Dendritic cell treated with granulocyte-macrophage colony-stimulating factor and Interleukin-4, amounts not matched to agents 40 ng/mL and 50 ng/mL, for 4 days (primary cell): Measurements from ENCODE around the gene OCRL.

Experiments
- H3K27ac Mint-ChIP-seq: one replicate; pipeline ENCODE4 v1.8.0; 2022; ENCODE audit warnings: mild to moderate bottlenecking, mixed read lengths
- H3K27me3 Mint-ChIP-seq: one replicate; pipeline ENCODE4 v1.8.0; 2022; ENCODE audit warnings: mild to moderate bottlenecking, mixed read lengths
- H3K36me3 Mint-ChIP-seq: one replicate; pipeline ENCODE4 v1.8.0; 2022; ENCODE audit warnings: low read depth, mixed read lengths
- H3K4me1 Mint-ChIP-seq: one replicate; pipeline ENCODE4 v1.8.0; 2022; ENCODE audit warnings: low read depth, mixed read lengths
- H3K4me3 Mint-ChIP-seq: one replicate; pipeline ENCODE4 v1.8.0; 2022; ENCODE audit warnings: mild to moderate bottlenecking, moderate library complexity, mixed read lengths
- H3K9me3 Mint-ChIP-seq: one replicate; pipeline ENCODE4 v1.8.0; 2022; ENCODE audit warnings: mixed read lengths
- intact Hi-C: fragments of 100-400 bp; cut with micrococcal nuclease; formaldehyde crosslinking; loops from one replicate; pipeline ENCODE4 v1.15.0; 2022

Gene OCRL

DNA sequence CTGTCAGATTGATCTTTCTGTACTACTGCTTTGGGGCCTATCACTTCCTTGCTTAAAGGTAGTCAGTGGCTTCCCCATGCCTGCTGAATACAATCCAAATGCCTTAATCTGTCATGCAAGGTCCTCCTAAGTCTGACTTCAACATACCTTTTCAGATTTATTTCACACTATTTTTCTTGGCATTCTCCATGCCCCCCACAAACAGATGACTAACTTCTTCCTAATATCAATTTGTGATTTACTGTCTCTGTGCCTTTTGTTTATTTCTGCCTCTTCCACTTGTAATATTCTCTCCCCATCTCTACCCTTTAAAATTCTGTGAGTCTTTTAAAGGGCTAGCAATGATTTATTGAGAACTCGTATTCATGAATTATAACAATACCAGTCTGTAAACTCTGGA lies 41.8 kb downstream of the OCRL start:
- no peaks in the 10 kb centered on the region for H3K9me3 Mint-ChIP-seq
- H3K27me3 Mint-ChIP-seq = no peaks in the 10 kb centered on the region
- no peaks in the 10 kb centered on the region for H3K4me1 Mint-ChIP-seq
- peak overlapping the region; percentile 37 for H3K27ac Mint-ChIP-seq
- H3K4me3 Mint-ChIP-seq = no peak overlapping the region
- peaks cover 31% of the 10 kb centered on the region for H3K36me3 Mint-ChIP-seq
- intact Hi-C loops = no loop called here

DNA sequence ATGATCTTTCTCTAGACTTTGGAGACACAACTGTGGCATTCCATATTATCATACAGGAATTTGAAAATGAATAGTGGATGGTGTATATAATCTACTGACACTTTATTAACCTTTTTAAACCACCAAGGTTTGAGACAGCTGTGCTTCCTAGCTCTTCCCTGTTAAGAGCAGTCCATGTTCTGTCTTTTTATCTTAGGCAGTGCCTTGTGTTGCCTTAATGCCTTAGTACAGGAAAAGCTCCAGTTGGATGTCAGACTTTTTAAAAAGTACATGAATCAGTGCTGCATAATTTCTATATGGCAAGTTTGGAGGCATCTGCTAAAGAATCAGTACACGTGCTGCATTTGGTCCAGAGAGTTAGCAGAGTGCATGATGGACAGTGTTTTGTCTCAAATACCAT lies 45.1 kb downstream of the OCRL start:
- Mint-ChIP-seq H3K4me3 (no peak overlapping the region), H3K9me3 (no peaks in the 10 kb centered on the region), H3K27ac (no peak overlapping the region), H3K4me1 (no peaks in the 10 kb centered on the region), H3K27me3 (no peaks in the 10 kb centered on the region), H3K36me3 (peaks cover 50% of the 10 kb centered on the region)
- intact Hi-C loops = no loop called here

DNA sequence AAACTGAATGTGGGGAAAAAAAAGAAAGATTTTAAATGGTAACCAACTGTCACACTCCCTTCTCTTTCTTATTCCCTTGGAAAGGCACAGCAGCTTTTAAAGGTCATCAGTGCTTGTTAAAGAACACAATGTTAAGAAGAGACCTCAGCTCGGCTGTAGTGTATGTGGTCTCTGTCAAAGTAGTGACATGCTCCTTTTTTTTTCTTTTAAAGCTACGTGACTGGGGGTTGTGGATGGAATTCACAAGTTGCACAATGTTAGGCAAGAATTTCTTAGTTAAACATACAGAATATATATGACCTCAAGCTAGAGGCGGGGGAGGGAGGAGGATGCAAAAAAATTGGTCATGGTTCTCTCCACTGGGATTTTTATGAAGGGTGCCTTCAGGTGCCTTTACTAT lies 45.6 kb downstream of the OCRL start:
- no peak overlapping the region for H3K4me3 Mint-ChIP-seq
- no peak overlapping the region for H3K27ac Mint-ChIP-seq
- intact Hi-C loops = no loop called here
- no peaks in the 10 kb centered on the region for H3K4me1 Mint-ChIP-seq
- peaks cover 55% of the 10 kb centered on the region for H3K36me3 Mint-ChIP-seq
- H3K9me3 Mint-ChIP-seq = no peaks in the 10 kb centered on the region
- H3K27me3 Mint-ChIP-seq = no peaks in the 10 kb centered on the region

DNA sequence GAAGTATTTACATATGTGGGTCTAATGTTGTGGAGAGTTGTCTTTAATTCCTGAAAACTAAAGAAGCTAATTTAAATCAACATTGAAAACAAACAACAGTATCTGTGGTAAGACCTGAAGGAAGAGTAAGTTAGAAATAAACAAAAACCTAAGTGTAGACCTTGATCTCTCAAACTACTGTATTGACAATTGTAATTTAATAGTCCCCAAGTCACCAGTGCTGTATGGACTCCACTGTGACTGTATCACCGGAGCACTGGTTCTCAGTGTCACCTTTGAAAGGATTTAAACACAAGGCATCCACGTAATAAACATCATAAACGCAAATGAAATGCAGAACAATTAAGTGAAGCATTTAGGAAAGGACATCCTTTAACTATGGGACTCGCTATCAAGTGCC lies 46.4 kb downstream of the OCRL start:
- H3K36me3 Mint-ChIP-seq = peaks cover 61% of the 10 kb centered on the region
- H3K4me1 Mint-ChIP-seq = no peaks in the 10 kb centered on the region
- no peaks in the 10 kb centered on the region for H3K9me3 Mint-ChIP-seq
- intact Hi-C loops = no loop called here
- H3K27ac Mint-ChIP-seq = no peak overlapping the region
- H3K4me3 Mint-ChIP-seq = no peak overlapping the region
- H3K27me3 Mint-ChIP-seq = no peaks in the 10 kb centered on the region

DNA sequence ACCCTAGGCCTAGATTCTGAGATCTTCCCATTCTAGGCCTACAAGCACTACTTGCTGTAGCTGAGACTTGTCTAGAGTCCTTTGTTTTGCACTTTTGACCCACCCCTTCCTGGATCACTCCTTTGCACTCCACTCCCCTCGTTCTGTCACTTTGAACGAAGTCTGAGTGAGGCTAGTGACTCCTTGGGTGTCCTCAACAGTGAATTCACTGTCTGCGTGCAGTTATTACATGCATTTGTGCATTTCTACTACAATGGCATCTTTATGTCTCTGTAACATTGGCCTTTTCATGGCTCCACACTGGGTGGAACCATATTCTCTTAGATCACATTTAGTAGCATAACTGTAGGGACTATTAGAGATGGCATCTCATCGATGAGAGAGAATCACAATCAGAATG lies 50.5 kb downstream of the OCRL start:
- no peak overlapping the region for H3K27ac Mint-ChIP-seq
- no peak overlapping the region for H3K4me3 Mint-ChIP-seq
- no peaks in the 10 kb centered on the region for H3K27me3 Mint-ChIP-seq
- H3K9me3 Mint-ChIP-seq = no peaks in the 10 kb centered on the region
- peaks cover 54% of the 10 kb centered on the region for H3K36me3 Mint-ChIP-seq
- no peaks in the 10 kb centered on the region for H3K4me1 Mint-ChIP-seq
- intact Hi-C loops = no loop called here

DNA sequence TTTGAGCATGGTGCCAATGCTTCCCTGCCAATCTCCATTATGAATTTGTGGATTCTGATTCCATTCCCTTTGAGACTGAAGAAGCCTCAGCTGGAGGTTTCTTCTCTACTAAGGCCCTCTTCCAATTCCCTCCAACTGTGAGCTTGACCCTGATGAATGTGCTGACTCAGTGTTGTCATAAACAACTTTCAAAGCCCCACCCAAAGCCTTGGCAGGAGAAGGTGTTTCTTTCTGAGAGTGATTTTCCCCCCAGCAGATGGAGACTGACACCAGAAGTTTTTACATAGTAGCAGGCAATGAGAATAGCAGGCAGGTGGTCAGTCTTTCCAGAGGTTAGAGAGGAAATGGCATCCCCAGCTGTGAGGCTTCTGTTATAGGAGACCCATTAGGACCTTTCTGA lies 53.1 kb downstream of the OCRL start:
- Mint-ChIP-seq H3K27ac (no peak overlapping the region), H3K4me3 (no peak overlapping the region), H3K9me3 (no peaks in the 10 kb centered on the region), H3K27me3 (no peaks in the 10 kb centered on the region), H3K4me1 (no peaks in the 10 kb centered on the region), H3K36me3 (peaks cover 59% of the 10 kb centered on the region)
- intact Hi-C loops = no loop called here

DNA sequence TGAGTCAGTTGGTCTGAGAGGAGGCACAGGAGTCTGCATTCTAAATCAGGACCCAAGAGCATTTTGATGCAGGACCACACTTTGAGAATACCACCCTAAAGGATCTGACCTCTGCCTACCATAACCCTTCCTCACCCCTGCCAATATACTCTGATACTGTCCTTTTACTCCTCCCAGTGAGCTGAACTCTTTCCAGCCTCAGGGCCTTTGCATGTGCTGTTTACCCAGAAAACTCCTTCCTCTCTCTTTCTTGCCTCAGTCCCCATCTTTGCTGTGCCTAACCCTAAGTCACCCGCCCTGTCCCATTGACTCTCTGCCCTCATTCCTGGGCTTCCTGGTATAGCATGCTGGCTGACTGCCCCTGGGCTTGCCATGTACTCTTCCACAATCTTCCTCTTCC lies 54.7 kb downstream of the OCRL start:
- Mint-ChIP-seq H3K27ac (no peak overlapping the region), H3K27me3 (no peaks in the 10 kb centered on the region), H3K36me3 (peaks cover 53% of the 10 kb centered on the region), H3K9me3 (no peaks in the 10 kb centered on the region), H3K4me1 (no peaks in the 10 kb centered on the region), H3K4me3 (no peak overlapping the region)
- intact Hi-C loops = no loop called here

DNA sequence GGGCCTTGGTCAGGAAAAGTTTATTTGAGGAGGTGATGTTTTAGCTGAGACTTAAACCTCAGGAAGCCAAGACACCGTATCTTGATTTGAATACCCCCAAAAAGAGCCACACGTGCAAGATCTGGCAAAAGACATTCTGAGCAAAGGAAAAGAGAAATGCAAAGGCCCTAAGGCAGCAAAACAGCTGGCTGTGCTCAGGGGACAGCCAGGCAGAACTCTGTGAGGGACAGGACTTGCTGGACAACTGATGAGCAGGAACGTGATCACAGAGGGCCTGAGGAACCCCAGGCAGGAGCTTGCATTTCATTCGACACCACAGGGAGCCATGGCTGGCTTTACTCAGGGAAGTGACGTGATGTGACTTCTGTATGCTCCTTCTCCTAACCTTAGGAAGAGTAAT lies 56.0 kb downstream of the OCRL start:
- no peaks in the 10 kb centered on the region for H3K9me3 Mint-ChIP-seq
- no peak overlapping the region for H3K27ac Mint-ChIP-seq
- no peaks in the 10 kb centered on the region for H3K27me3 Mint-ChIP-seq
- intact Hi-C loops = no loop called here
- no peak overlapping the region for H3K4me3 Mint-ChIP-seq
- peaks cover 44% of the 10 kb centered on the region for H3K36me3 Mint-ChIP-seq
- no peaks in the 10 kb centered on the region for H3K4me1 Mint-ChIP-seq

DNA sequence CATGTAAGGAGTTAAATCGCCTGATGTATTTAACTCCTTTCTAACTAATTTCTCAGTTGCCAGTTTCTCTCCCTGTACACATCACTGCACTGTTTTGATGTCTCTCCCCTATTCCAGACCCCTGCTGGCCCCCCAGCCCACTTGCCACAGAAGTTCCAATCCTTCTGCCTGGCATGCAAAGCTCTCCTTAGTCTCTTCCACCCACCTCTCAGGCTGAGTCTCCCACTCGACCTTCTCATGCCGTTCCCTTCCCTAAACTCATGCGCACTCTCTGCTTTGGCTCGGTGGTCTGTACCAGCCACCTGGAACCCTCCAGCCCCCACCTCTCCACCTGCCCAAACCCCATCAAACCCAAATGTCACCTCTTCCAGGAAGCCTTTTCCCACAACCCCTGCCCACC lies 57.8 kb downstream of the OCRL start:
- H3K36me3 Mint-ChIP-seq = peaks cover 37% of the 10 kb centered on the region
- H3K27ac Mint-ChIP-seq = no peak overlapping the region
- H3K4me3 Mint-ChIP-seq = no peak overlapping the region
- peaks cover 4% of the 10 kb centered on the region for H3K4me1 Mint-ChIP-seq
- intact Hi-C loops = no loop called here
- no peaks in the 10 kb centered on the region for H3K9me3 Mint-ChIP-seq
- H3K27me3 Mint-ChIP-seq = no peaks in the 10 kb centered on the region

DNA sequence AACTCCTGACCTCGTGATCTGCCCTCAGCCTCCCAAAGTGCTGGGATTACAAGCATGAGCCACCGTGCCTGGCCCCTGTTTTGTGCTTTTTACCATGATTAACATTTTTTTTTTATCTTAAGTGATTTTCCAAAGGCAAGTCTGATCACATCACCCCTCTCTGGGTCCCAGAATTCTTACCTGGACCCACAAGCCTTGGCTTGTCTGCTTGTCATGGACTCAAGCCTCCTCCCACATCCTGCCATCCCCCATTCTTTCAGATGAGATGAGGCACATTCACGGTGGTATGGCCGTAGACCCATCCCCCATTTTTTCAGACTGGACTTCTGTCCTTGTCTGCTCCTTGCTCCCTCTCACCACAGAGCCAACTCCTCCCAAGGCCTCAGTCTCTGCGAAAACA lies 59.4 kb downstream of the OCRL start:
- Mint-ChIP-seq H3K4me1 (peaks cover 15% of the 10 kb centered on the region), H3K9me3 (no peaks in the 10 kb centered on the region), H3K4me3 (no peak overlapping the region), H3K27ac (no peak overlapping the region), H3K36me3 (peaks cover 38% of the 10 kb centered on the region), H3K27me3 (no peaks in the 10 kb centered on the region)
- intact Hi-C loops = no loop called here

DNA sequence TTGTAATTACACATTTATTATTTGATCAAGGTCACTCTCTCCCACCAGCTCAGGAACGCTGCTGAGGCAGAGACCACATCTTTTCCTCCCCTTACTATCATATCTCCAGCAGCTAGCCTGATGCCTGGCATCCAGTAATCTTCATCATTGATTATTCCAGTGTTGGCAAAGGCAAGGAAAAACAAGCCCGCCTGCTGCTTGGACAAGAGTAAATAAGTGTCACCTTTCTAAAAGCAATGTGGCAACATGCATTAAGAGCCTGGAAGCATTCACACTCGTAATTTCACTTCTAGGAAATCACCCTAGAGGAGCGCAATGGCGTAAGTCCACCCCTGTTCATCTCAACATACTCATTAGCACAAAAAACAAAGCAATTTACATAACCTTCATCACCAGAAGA lies 59.9 kb downstream of the OCRL start:
- Mint-ChIP-seq H3K36me3 (peaks cover 38% of the 10 kb centered on the region), H3K4me3 (no peak overlapping the region), H3K9me3 (no peaks in the 10 kb centered on the region), H3K27ac (no peak overlapping the region), H3K27me3 (no peaks in the 10 kb centered on the region), H3K4me1 (peaks cover 15% of the 10 kb centered on the region)
- intact Hi-C loops = loop anchor here (10.0 kb wide), 1 partner anchor 325 kb away; no protein-coding TSS in a partner anchor

DNA sequence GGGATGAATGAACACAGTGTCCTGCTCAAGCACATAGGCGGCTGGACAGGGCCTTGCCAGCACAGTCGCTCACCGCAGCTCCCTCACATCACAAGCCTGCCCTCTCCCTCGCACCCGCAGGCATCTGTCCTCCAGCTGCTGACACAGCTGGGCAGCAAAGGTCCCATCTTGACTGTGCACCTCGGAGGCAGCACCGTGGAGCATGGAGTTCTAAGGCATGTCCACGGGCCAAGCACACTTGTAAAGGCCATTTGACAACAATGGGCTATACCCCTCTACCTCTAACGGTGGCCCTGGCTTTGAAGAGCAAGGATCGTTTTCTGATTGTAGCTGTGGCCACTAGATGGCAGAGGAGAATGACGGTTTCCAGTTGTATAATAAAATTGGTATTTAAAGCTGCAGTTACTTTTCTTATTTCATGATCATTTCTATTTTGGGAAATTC lies 60.9 kb downstream of the OCRL start:
- H3K36me3 Mint-ChIP-seq = peaks cover 38% of the 10 kb centered on the region
- no peaks in the 10 kb centered on the region for H3K9me3 Mint-ChIP-seq
- H3K27me3 Mint-ChIP-seq = no peaks in the 10 kb centered on the region
- H3K4me3 Mint-ChIP-seq = no peak overlapping the region
- intact Hi-C loops = loop anchor here (10.0 kb wide), 1 partner anchor 324 kb away; no protein-coding TSS in a partner anchor
- H3K27ac Mint-ChIP-seq = no peak overlapping the region
- peaks cover 19% of the 10 kb centered on the region for H3K4me1 Mint-ChIP-seq

DNA sequence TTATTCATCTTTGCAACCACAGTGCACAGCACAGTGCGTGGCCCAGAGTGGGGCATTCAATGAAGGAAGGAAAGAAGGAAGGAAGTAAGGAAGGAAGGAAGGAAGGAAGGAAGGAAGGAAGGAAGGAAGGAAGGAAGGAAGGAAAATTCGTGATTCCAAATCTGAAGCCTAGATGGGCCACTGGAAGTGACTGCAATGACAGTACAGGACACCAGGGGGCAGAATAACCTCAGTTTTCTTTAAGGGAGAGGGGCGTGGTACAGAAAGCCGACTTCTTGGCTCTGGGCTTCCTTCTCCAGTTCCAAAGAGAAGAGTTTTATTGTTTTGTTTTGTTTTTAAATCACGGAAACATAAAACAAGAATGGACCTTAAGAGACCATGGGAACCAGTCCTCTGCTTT lies 66.9 kb downstream of the OCRL start:
- peaks cover 4% of the 10 kb centered on the region for H3K36me3 Mint-ChIP-seq
- no peak overlapping the region for H3K4me3 Mint-ChIP-seq
- H3K4me1 Mint-ChIP-seq = peaks cover 31% of the 10 kb centered on the region
- H3K9me3 Mint-ChIP-seq = no peaks in the 10 kb centered on the region
- no peak overlapping the region for H3K27ac Mint-ChIP-seq
- H3K27me3 Mint-ChIP-seq = no peaks in the 10 kb centered on the region
- intact Hi-C loops = loop anchor here (1.0 to 10.0 kb wide), 5 partner anchors 119 to 454 kb away; no protein-coding TSS in a partner anchor

DNA sequence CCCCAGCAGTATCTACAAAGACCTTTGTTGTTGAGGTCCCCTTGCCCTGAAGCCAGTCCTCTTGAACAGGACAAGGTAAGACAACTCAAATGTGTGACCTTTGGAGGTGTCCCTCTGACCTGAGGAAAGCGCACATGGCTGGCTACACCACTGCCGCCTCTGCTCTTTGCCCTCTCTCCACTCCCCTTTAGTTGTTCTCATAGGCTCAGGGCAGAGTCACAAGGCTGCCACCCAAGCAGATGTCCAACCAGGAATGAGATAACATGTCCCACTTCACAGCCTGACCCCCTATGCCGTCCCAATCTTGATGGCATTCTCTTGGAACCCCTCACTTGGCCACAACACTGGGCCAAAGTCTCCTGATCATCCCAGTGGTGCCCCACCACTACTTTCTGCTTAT lies 68.4 kb downstream of the OCRL start:
- no peak overlapping the region for H3K27ac Mint-ChIP-seq
- no peaks in the 10 kb centered on the region for H3K36me3 Mint-ChIP-seq
- H3K4me3 Mint-ChIP-seq = no peak overlapping the region
- intact Hi-C loops = loop anchor here (5.0 to 10.0 kb wide), 3 partner anchors 144 to 316 kb away; no protein-coding TSS in a partner anchor
- H3K9me3 Mint-ChIP-seq = no peaks in the 10 kb centered on the region
- no peaks in the 10 kb centered on the region for H3K27me3 Mint-ChIP-seq
- peaks cover 26% of the 10 kb centered on the region for H3K4me1 Mint-ChIP-seq

DNA sequence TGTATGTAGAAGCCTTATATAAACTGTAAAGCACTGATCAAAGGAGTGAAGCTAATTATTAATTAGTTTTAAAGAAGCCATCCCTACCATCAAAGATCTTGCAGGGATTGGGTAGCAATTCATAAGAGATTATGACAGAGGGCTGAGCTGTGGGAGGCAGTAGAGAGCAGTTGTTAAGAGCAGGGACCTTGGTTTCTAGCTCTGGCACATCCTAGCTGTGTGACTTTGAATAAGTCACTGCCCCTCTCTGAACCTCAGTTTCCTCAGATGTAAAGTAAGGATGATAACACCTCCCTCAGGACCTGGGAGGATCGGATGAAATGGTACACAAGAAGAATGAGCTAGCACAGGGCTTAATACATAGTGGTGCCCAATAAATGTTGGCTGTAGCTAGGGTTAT lies 69.3 kb downstream of the OCRL start:
- Mint-ChIP-seq H3K36me3 (no peaks in the 10 kb centered on the region), H3K9me3 (no peaks in the 10 kb centered on the region), H3K27me3 (no peaks in the 10 kb centered on the region), H3K4me1 (peaks cover 22% of the 10 kb centered on the region), H3K27ac (no peak overlapping the region), H3K4me3 (no peak overlapping the region)
- intact Hi-C loops = loop anchor here (5.0 to 10.0 kb wide), 3 partner anchors 143 to 315 kb away; no protein-coding TSS in a partner anchor
